Endothelial cell of umbilical vein (primary cell): ENCODE results near the gene RAB32. TPM values are rescaled to one million over a fixed set of nuclear protein-coding genes. Genes with fewer than 3 reads are reported as not detected.

Experiments
- BruUV-seq: library from RNA; stranded (reverse); fragments of 400-500 nt; replicated peaks from 2 replicates; lab custom pipeline; 2021; lab: Mats Ljungman, UMichigan
- CTCF ChIA-PET: fragments of 300-600, 350-600 bp; sonication (Branson Sonifier 250); formaldehyde crosslinking; loops from one replicate; lab custom pipeline; 2021; ENCODE audit warnings: antibody characterized with exemption, inconsistent platforms; lab: Charles Lee
- POLR2A ChIA-PET: fragments of 300-600, 350-600 bp; sonication (Branson Sonifier 250); formaldehyde crosslinking; loops from one replicate; lab custom pipeline; 2021; ENCODE audit warnings: antibody characterized with exemption, inconsistent platforms; lab: Charles Lee
- DNase-seq: peaks from one replicate; pipeline ENCODE4 v3.0.0-alpha.2; 2011; ENCODE audit warnings: low read depth, low spot score
- FAIRE-seq: peaks from 2 replicates; lab custom pipeline; 2011; peaks lifted over from hg19 to GRCh38; lab: Jason Lieb, UNC
- H2AFZ ChIP-seq: 2 replicates; pipeline ENCODE4 v1.6.0; 2012; ENCODE audit warnings: low read depth, low read length, control low read depth, inconsistent platforms
- H3K27ac ChIP-seq: 2 replicates; pipeline ENCODE4 v1.5.1; 2011; ENCODE audit warnings: low read depth, mild to moderate bottlenecking, control low read depth, low read length, moderate library complexity; ENCODE audit not compliant: insufficient read depth
- H3K27me3 ChIP-seq, 2 experiments: 2 replicates each; pipeline versions ENCODE4 v1.6.0 to v1.6.1; 2011; ENCODE audit warnings: low read length in 2 of 2, mixed read lengths in 1 of 2; ENCODE audit not compliant: control insufficient read depth in 2 of 2, insufficient read depth in 2 of 2
- H3K36me3 ChIP-seq, 2 experiments: 2 replicates in 1 of 2; 3 replicates in 1 of 2; pipeline ENCODE4 v1.5.1; 2011; ENCODE audit warnings: low read length in 2 of 2, mild to moderate bottlenecking in 1 of 2, moderate library complexity in 1 of 2; ENCODE audit not compliant: control insufficient read depth in 2 of 2, insufficient read depth in 2 of 2; ENCODE audit errors: extremely low read depth in 1 of 2
- H3K4me1 ChIP-seq: 3 replicates; pipeline ENCODE4 v1.5.1; 2011; ENCODE audit warnings: mild to moderate bottlenecking, low read length; ENCODE audit not compliant: control insufficient read depth, insufficient read depth; ENCODE audit errors: extremely low read depth
- H3K4me2 ChIP-seq: 2 replicates; pipeline ENCODE4 v1.6.1; 2011; ENCODE audit warnings: low read length, control low read depth, mixed read lengths; ENCODE audit not compliant: insufficient read depth
- H3K4me3 ChIP-seq, 3 experiments: fragments of 200-600 bp in 1 of 3; sonication (generic), shearing (Covaris generic) in 1 of 3; replicated peaks in 1 of 3; 2 replicates each; pipeline ENCODE4 v1.5.1; 2011 to 2016; ENCODE audit warnings: control low read depth in 3 of 3, low read length in 3 of 3, mild to moderate bottlenecking in 2 of 3, inconsistent platforms in 1 of 3, low read depth in 1 of 3, moderate library complexity in 1 of 3; ENCODE audit not compliant: insufficient read depth in 1 of 3
- H3K79me2 ChIP-seq: 2 replicates; pipeline ENCODE4 v1.6.0; 2012; ENCODE audit warnings: low read length, inconsistent platforms; ENCODE audit not compliant: control insufficient read depth, insufficient read depth
- H3K9ac ChIP-seq: replicated peaks from 2 replicates; pipeline ENCODE3; 2011; ENCODE audit warnings: low read length, control low read depth; ENCODE audit not compliant: insufficient read depth; ENCODE audit errors: extremely low read depth
- H3K9me1 ChIP-seq: replicated peaks from 3 replicates; pipeline ENCODE4 v1.6.0; 2011; ENCODE audit warnings: mild to moderate bottlenecking, low read length; ENCODE audit not compliant: control insufficient read depth, insufficient read depth; ENCODE audit errors: extremely low read depth
- H3K9me3 ChIP-seq: replicated peaks from 2 replicates; pipeline ENCODE4 v1.5.1; 2012; ENCODE audit warnings: low read length, inconsistent platforms; ENCODE audit not compliant: control insufficient read depth, insufficient read depth
- H4K20me1 ChIP-seq: replicated peaks from 2 replicates; pipeline ENCODE3; 2011; ENCODE audit warnings: mild to moderate bottlenecking, low read length; ENCODE audit not compliant: control insufficient read depth, insufficient read depth; ENCODE audit errors: extremely low read depth
- EZH2 ChIP-seq: IDR thresholded peaks from 2 replicates; pipeline ENCODE4 v1.6.1; 2012; ENCODE audit warnings: borderline replicate concordance, low read depth, mild to moderate bottlenecking, moderate library complexity, low read length, inconsistent platforms; ENCODE audit not compliant: severe bottlenecking
- FOS ChIP-seq: IDR thresholded peaks from 2 replicates; pipeline ENCODE4 v1.6.1; 2011; ENCODE audit warnings: mild to moderate bottlenecking, low read length, moderate library complexity, borderline replicate concordance; ENCODE audit not compliant: insufficient read depth
- GATA2 ChIP-seq: IDR thresholded peaks from 2 replicates; pipeline ENCODE4 v1.7.0; 2011; ENCODE audit warnings: low read depth, mild to moderate bottlenecking, moderate library complexity, mixed read lengths, low read length; ENCODE audit not compliant: insufficient read length, insufficient read depth
- JUN ChIP-seq: IDR thresholded peaks from 2 replicates; pipeline ENCODE4 v1.6.1; 2011; ENCODE audit warnings: borderline replicate concordance, low read depth; ENCODE audit not compliant: insufficient read length, insufficient read depth
- MAX ChIP-seq: IDR thresholded peaks from 2 replicates; pipeline ENCODE4 v1.6.1; 2011; ENCODE audit not compliant: insufficient read depth, insufficient read length
- MYC ChIP-seq: IDR thresholded peaks from one replicate; pipeline ENCODE4 v1.6.1; 2011; ENCODE audit warnings: mild to moderate bottlenecking, low read depth, low read length
- POLR2A ChIP-seq: IDR thresholded peaks from 2 replicates; pipeline ENCODE4 v1.6.1; 2012; ENCODE audit warnings: low read depth, mild to moderate bottlenecking, control low read depth, low read length
- dilution Hi-C: fragments of 300-500 bp; cut with MboI; formaldehyde crosslinking; loops from one replicate; pipeline ENCODE4 v1.15.0; 2019; ENCODE audit warnings: low sequenced_read_pairs; ENCODE audit not compliant: extremely low pct_ligation_motif_present
- intact Hi-C: fragments of 100-400 bp; cut with micrococcal nuclease; formaldehyde crosslinking; loops from one replicate; pipeline ENCODE4 v1.10.0; 2022
- polyA plus RNA-seq, 4 experiments: library from polyadenylated mRNA; depleted of rRNA in 3 of 4; stranded (reverse) in 3 of 4; unstranded in 1 of 4; fragments of >200 nt; gene quantifications; 2 replicates each; pipeline versions ENCODE4 v1.2.1 to v1.2.3, GENCODE V29; 2011 to 2012; ENCODE audit warnings: missing spikeins in 1 of 4
- total RNA-seq: library from RNA; stranded (reverse); gene quantifications from 2 replicates; pipeline ENCODE4 v1.2.3, GENCODE V29; 2021
- TF ChIP-seq, protein P1 (sequence below), 2 donors: IDR thresholded peaks; 1 replicate in 1 of 2; 2 replicates in 1 of 2; pipeline ENCODE4 v1.5.1; 2011; ENCODE audit warnings: low read length in 2 of 2, mild to moderate bottlenecking in 2 of 2, moderate library complexity in 2 of 2, control low read depth in 1 of 2, inconsistent platforms in 1 of 2, low read depth in 1 of 2; ENCODE audit not compliant: insufficient read depth in 1 of 2; ENCODE audit errors: extremely low read depth in 1 of 2

The RAB32 gene
- total and polyA plus RNA-seq, 2 donors (not counting 3 experiments of a cell fraction or from before 2014, with no cell fraction given), result 49.6 to 78.3 TPM

- Histone ChIP-seq H3K36me3 (peaks cover 3 to 4% of the 10 kb centered on the region in 2 experiments), H3K4me3 (peak overlapping the region in 1 of 3 experiments; percentile 87), H3K9ac (peak overlapping the region; percentile 74), H3K79me2 (peaks cover 70% of the 10 kb centered on the region), H3K4me2 (peak overlapping the region; percentile 54), H2AFZ (no peak overlapping the region), H3K27me3 (no peaks in the 10 kb centered on the region), H3K27ac (peak overlapping the region; percentile 35), H3K9me3 (no peaks in the 10 kb centered on the region), H4K20me1 (no peaks in the 10 kb centered on the region), H3K4me1 (peaks cover 33% of the 10 kb centered on the region), H3K9me1 (no peaks in the 10 kb centered on the region)
- peak; percentile 83 for FAIRE-seq
- BruUV-seq, result no TSS peak
- peak; percentile 64 for DNase-seq
- ChIA-PET CTCF (interaction anchor here (0.6 to 2.0 kb wide), 6 partner anchors 10 to 848 kb away, joined by 3 to 4 read pairs (median 4); no protein-coding TSS in a partner anchor), POLR2A (no interaction called here)
- TF ChIP-seq GATA2, result no peak
- no peak for TF ChIP-seq MYC
- no peak for TF ChIP-seq MAX
- TF ChIP-seq, protein P1, sequence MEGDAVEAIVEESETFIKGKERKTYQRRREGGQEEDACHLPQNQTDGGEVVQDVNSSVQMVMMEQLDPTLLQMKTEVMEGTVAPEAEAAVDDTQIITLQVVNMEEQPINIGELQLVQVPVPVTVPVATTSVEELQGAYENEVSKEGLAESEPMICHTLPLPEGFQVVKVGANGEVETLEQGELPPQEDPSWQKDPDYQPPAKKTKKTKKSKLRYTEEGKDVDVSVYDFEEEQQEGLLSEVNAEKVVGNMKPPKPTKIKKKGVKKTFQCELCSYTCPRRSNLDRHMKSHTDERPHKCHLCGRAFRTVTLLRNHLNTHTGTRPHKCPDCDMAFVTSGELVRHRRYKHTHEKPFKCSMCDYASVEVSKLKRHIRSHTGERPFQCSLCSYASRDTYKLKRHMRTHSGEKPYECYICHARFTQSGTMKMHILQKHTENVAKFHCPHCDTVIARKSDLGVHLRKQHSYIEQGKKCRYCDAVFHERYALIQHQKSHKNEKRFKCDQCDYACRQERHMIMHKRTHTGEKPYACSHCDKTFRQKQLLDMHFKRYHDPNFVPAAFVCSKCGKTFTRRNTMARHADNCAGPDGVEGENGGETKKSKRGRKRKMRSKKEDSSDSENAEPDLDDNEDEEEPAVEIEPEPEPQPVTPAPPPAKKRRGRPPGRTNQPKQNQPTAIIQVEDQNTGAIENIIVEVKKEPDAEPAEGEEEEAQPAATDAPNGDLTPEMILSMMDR (IDR thresholded peaks at IDR 0.05; ENCODE audit: extremely low read depth in 1 of 2, insufficient read depth in 1 of 2, low read depth in 1 of 2, low read length in 2 of 2), result no peak
- no peak for TF ChIP-seq EZH2
- no peak for TF ChIP-seq POLR2A
- no peak for TF ChIP-seq FOS
- peak; percentile 56 for TF ChIP-seq JUN
- intact Hi-C loops (loop anchor here (10.0 kb wide), 2 partner anchors 368 to 812 kb away; partner anchors contain the start of gene EPM2A), dilution Hi-C loops (no loop called here)
Observed at GRCh38 chr6:146546443-146547043, 2.9 kb downstream of the RAB32 start.
